AG10803 (cell line): Measurements from ENCODE around the gene MT1X.

Experiments used
- DNase-seq: peaks from one replicate; pipeline ENCODE4 v3.0.0; 2010; ENCODE audit warnings: low read depth
- H3K4me3 ChIP-seq: 2 replicates; pipeline ENCODE4 v1.5.1; 2011; ENCODE audit warnings: mild to moderate bottlenecking, low read length, control low read depth
- TF ChIP-seq, protein P1 (sequence below): conservative IDR thresholded peaks from 2 replicates; pipeline ENCODE4 v1.5.1; 2011; ENCODE audit warnings: mild to moderate bottlenecking, low read length, control low read depth, inconsistent platforms

Gene MT1X

DNA sequence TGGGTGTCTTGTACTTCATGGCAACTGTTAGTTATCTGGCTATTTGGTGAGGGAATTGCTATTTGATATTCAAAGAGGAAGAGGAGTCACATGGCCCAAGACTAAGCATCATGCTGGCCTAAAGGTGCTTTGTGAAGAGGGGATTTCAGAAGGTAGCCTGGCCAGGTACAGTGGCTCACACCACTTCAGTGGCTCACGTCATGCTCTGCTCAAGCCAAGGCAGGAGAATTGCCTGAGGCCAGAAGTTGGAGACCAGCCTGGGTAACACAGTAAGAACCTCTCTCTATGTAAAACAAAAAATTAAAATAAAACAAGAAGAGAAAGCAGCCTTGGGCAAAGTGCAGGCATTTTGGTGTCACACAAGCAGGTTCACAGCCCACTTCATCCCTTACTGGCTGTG, 37.0 kb upstream of the MT1X start:
- no peak overlapping the region for H3K4me3 ChIP-seq
- TF ChIP-seq, protein P1, sequence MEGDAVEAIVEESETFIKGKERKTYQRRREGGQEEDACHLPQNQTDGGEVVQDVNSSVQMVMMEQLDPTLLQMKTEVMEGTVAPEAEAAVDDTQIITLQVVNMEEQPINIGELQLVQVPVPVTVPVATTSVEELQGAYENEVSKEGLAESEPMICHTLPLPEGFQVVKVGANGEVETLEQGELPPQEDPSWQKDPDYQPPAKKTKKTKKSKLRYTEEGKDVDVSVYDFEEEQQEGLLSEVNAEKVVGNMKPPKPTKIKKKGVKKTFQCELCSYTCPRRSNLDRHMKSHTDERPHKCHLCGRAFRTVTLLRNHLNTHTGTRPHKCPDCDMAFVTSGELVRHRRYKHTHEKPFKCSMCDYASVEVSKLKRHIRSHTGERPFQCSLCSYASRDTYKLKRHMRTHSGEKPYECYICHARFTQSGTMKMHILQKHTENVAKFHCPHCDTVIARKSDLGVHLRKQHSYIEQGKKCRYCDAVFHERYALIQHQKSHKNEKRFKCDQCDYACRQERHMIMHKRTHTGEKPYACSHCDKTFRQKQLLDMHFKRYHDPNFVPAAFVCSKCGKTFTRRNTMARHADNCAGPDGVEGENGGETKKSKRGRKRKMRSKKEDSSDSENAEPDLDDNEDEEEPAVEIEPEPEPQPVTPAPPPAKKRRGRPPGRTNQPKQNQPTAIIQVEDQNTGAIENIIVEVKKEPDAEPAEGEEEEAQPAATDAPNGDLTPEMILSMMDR = no peak
- DNase-seq = no peak

DNA sequence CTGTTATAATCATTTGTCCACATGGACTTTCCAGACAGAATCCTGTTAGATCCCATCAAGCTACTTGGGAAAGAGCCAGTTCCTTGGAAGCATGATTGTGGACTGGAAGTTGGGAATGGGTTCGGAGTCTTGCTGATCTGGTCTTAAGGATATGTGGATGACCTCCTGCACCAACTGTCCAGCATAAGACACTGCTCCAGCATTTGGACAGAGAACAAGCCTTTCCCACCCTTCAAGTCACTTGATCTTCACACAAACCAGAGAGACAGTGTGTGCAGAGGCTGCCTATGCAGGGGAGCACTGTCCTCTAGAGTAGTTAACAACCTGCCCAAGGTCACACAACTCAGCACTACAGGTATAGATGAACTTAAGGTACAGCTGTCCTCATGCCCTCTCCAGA, 36.4 kb upstream of the MT1X start:
- no peak for DNase-seq
- TF ChIP-seq, protein P1 = no peak
- no peak overlapping the region for H3K4me3 ChIP-seq

DNA sequence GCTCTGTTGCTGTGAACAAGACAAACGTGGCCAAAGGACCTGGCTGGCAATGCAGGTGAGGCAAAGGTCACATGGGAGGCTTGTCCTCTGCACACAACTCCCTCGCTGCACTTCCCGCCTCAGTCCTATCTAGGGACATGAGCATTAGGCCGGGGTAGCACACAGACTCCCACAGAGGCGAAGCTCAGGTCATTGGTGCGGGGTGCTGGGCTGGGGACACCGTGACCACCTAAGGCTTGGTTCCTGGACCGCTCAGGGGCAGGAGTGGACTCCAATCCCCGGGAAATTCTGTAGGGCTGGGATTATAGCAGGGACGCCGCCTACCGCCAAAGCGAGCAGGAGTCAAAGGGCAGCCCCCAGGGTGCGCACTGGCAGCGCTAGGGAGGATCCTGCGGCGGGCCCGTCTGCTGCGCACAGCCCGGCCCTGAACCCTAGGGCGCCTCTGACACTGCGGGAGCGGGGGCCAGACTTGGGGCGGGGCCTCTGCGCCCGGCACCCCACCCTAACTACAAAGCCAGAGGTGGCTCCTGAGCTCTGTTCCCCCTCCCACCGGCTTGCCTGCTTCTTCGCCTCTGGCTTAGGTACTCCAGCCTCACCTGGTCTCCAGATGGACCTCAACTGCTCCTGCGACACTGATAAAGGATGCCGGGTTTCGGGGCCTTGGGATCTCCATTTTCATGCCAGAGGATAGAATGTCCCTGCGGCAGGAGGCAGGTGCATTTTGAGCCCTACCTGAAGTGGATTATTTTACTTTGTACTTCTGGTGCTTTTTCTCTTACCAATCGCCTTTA, 34.4 kb upstream of the MT1X start:
- no peak overlapping the region for H3K4me3 ChIP-seq
- no peak for DNase-seq
- TF ChIP-seq, protein P1 = no peak

DNA sequence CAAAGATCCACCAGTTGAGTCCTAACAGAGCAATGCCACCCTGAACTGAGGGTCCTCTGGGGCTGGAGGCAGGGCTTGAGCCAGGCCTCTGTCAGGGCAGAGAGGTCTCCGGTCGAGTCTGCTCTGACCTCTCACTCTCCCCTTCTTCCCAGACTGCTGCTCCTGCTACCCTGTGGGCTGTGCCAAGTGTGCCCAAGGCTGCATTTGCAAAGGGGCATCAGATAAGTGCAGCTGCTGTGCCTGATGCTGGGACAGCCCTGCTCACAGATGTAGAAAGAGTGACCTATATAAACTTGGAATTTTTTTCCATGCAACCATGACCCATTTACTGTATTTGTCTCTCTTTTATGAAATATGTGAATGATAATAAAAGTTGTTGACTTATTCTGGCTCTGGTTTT, 33.0 kb upstream of the MT1X start:
- H3K4me3 ChIP-seq = no peak overlapping the region
- no peak for DNase-seq
- TF ChIP-seq, protein P1 = no peak

DNA sequence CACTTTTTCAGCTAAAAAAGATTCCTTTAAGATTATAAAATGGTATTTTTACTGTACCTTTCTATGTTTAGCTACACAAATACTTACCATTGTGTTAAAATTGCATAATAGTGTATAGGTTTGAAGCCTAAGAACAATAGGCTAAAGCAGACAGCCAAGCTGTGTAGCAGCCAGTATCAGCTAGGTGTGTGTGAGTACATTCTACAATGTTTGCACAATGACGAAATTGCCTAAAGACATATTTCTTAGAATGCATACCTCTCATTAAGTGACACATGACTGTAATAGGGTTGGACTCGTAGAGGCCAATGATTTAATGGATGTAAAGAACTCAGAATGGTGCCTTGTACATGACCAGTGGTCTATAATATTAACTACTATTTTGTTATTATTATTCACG, 32.5 kb upstream of the MT1X start:
- no peak overlapping the region for H3K4me3 ChIP-seq
- DNase-seq = no peak
- TF ChIP-seq, protein P1 = no peak

DNA sequence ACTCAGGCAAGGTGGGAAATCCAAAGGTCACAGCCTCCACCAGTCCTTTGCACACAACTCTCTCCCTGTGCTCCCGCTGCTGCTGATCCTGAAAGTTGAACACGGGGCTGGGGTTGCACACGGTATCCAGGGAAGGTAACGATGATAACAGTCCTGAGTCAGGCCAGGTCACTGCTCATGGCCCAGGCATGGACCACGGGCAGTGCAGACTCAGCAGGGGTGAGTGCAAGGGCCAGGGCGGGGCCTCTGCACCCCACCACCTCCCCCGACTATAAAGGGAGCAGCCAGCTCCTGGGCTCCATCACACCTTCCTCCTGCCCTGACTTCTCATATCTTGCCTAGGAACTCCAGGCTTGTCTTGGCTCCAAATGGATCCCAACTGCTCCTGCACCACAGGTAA, 30.7 kb upstream of the MT1X start, which contains the start of gene MT1B:
Gene MT1B (plus strand): TSS at position 301 of the 400 bp plus-strand sequence. CDS start 68 bp downstream, at position 369.
- TF ChIP-seq, protein P1 = no peak
- no peak for DNase-seq
- no peak within 1 kb of the TSS for H3K4me3 ChIP-seq

DNA sequence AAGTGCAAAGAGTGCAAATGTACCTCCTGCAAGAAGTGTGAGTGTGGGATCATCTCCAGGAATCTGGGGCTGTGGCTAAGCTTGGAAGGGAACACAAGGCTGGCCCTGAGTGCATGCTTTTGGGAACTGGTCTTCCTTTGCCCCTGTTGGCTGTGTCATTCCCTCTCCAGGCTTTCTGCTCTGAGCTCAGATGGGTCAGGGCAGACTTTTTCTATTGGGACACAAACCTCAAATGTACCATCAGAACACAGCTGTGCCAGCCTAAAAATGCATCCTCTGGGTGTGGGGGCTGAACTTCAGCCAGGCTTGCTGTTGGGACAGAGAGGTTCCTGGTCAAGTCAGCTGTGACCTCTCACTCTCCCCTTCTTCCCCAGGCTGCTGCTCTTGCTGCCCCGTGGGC, 29.7 kb upstream of the MT1X start:
- TF ChIP-seq, protein P1 = no peak
- H3K4me3 ChIP-seq = no peak overlapping the region
- no peak for DNase-seq
